Peyer's patch (tissue), 4 donors: ENCODE measurements around the gene CA14. TPM values are rescaled to one million over a fixed set of nuclear protein-coding genes. Genes with fewer than 3 reads are reported as not detected.

Source experiments
- DNase-seq, 3 donors: peaks; one replicate each; pipeline ENCODE4 v3.0.0-alpha.2; 2017 to 2019
- H3K27ac ChIP-seq, 4 donors: fragments of 200-600 bp; sonication (generic); one replicate each; pipeline ENCODE4 v1.5.1; 2016 to 2019
- H3K27me3 ChIP-seq, 2 donors: fragments of 200-600 bp; sonication (generic); one replicate each; pipeline ENCODE4 v1.5.1; 2019
- H3K36me3 ChIP-seq, 3 donors: fragments of 200-600 bp; sonication (generic); one replicate each; pipeline ENCODE4 v1.5.1; 2016 to 2019
- H3K4me1 ChIP-seq, 4 donors: fragments of 200-600 bp; sonication (generic); one replicate each; pipeline ENCODE4 v1.5.1; 2016 to 2019
- H3K4me3 ChIP-seq, 4 donors: fragments of 200-600 bp; sonication (generic); 1 replicate in 3 of 4; 2 replicates in 1 of 4; pipeline ENCODE4 v1.5.1; 2016 to 2019; ENCODE audit warnings: mild to moderate bottlenecking in 1 of 4
- H3K9me3 ChIP-seq, 4 donors: fragments of 200-600 bp; sonication (generic); one replicate each; pipeline ENCODE4 v1.5.1; 2016 to 2019; ENCODE audit warnings: mild to moderate bottlenecking in 1 of 4
- POLR2A ChIP-seq, 2 donors: fragments of 450-650 bp; IDR thresholded peaks; one replicate each; pipeline ENCODE4 v1.5.1; 2017; ENCODE audit warnings: antibody characterized with exemption in 2 of 2, mild to moderate bottlenecking in 2 of 2, moderate library complexity in 2 of 2
- total RNA-seq, 4 donors: library from RNA; depleted of rRNA; stranded (reverse); fragments of >200 nt; gene quantifications; one replicate each; pipeline ENCODE4 v1.1.0, GENCODE V29; 2016
- TF ChIP-seq, protein P1 (sequence below), 6 experiments: fragments of 450-650 bp in 4 of 6; fragments of 200-600 bp in 2 of 6; sonication (generic) in 1 of 6; IDR thresholded peaks; one replicate each; pipeline ENCODE4 v1.5.1; 2017 to 2019; ENCODE audit warnings: antibody characterized with exemption in 6 of 6, mild to moderate bottlenecking in 3 of 6, moderate library complexity in 1 of 6

The CA14 gene
- total RNA-seq, 4 donors from 2014 or later, result not detected

- Histone ChIP-seq H3K9me3 (no peaks in the 10 kb centered on the region), H3K4me1 (peaks cover 0 to 26% (median 10%) of the 10 kb centered on the region in 4 donors), H3K27me3 (no peaks in the 10 kb centered on the region), H3K36me3 (peaks cover 0 to 33% (median 0%) of the 10 kb centered on the region in 3 donors), H3K4me3 (peak overlapping the region; percentile 81 to 97 (median 87)), H3K27ac (peak overlapping the region; percentile 90 to 95 (median 92))
- no peak for DNase-seq
- TF ChIP-seq, protein P1, sequence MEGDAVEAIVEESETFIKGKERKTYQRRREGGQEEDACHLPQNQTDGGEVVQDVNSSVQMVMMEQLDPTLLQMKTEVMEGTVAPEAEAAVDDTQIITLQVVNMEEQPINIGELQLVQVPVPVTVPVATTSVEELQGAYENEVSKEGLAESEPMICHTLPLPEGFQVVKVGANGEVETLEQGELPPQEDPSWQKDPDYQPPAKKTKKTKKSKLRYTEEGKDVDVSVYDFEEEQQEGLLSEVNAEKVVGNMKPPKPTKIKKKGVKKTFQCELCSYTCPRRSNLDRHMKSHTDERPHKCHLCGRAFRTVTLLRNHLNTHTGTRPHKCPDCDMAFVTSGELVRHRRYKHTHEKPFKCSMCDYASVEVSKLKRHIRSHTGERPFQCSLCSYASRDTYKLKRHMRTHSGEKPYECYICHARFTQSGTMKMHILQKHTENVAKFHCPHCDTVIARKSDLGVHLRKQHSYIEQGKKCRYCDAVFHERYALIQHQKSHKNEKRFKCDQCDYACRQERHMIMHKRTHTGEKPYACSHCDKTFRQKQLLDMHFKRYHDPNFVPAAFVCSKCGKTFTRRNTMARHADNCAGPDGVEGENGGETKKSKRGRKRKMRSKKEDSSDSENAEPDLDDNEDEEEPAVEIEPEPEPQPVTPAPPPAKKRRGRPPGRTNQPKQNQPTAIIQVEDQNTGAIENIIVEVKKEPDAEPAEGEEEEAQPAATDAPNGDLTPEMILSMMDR (IDR thresholded peaks at IDR 0.05), result no peak
- no peak for TF ChIP-seq POLR2A (IDR thresholded peaks at IDR 0.05)
These were observed 10.3 kb downstream of the CA14 start for GRCh38 chr1:150267896-150268295.

- peak; percentile 24 to 65 (median 57) for DNase-seq
- H3K4me1 ChIP-seq, result peaks cover 0 to 26% (median 10%) of the 10 kb centered on the region in 4 donors
- peaks cover 0 to 33% (median 0%) of the 10 kb centered on the region in 3 donors for H3K36me3 ChIP-seq
- no peaks in the 10 kb centered on the region for H3K9me3 ChIP-seq
- peak overlapping the region; percentile 81 to 97 (median 87) for H3K4me3 ChIP-seq
- no peaks in the 10 kb centered on the region for H3K27me3 ChIP-seq
- H3K27ac ChIP-seq, result peak overlapping the region; percentile 90 to 95 (median 92)
- TF ChIP-seq, protein P1 (IDR thresholded peaks at IDR 0.05), result no peak
- no peak for TF ChIP-seq POLR2A (IDR thresholded peaks at IDR 0.05)
These were observed 10.7 kb downstream of the CA14 start for GRCh38 chr1:150268340-150268704.

- H3K27ac ChIP-seq, result peak within 1 kb of the TSS; percentile 90 to 95 (median 92)
- peak within 1 kb of the TSS; percentile 81 to 97 (median 87) for H3K4me3 ChIP-seq
- TF ChIP-seq POLR2A (IDR thresholded peaks at IDR 0.05), result peak; percentile 48 to 70
- TF ChIP-seq, protein P1 (IDR thresholded peaks at IDR 0.05), result no peak
- H3K27me3 ChIP-seq, result no peaks in the 10 kb centered on the region
- peak; percentile 95 to 98 (median 95) for DNase-seq
- H3K36me3 ChIP-seq, result peaks cover 0 to 33% (median 0%) of the 10 kb centered on the region in 3 donors
- H3K9me3 ChIP-seq, result no peaks in the 10 kb centered on the region
- H3K4me1 ChIP-seq, result peaks cover 0 to 26% (median 10%) of the 10 kb centered on the region in 4 donors
These were observed 11.3 kb downstream of the CA14 start, which contains the start of gene APH1A for GRCh38 chr1:150268705-150269403. Gene APH1A (minus strand): TSS chr1:150269016. CDS start chr1:150268810, 206 bp downstream.

DNA sequence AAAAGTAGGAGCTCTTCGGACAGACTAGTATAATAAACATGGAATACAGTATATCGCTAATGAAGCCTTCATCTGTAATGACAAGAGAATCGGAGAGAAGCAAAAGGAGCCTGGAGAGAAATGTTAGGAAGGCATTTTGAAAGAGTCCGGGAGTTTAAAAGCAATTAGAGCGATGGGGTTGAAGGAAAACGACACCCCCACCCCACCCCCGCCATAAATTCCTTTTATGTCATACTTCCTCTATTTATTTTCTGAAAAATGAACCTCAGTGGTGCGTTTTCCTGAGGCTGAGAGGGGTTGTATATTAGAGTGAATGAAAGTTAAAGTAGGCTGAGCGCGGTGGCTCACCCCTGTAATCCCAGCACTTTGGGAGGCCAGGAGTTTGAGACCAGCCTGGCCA lies 11.9 kb downstream of the CA14 start:
- Histone ChIP-seq H3K4me1 (peaks cover 0 to 26% (median 10%) of the 10 kb centered on the region in 4 donors), H3K9me3 (no peaks in the 10 kb centered on the region), H3K4me3 (peak overlapping the region; percentile 81 to 97 (median 87)), H3K36me3 (peaks cover 0 to 28% (median 0%) of the 10 kb centered on the region in 3 donors), H3K27ac (peak overlapping the region; percentile 90 to 95 (median 92)), H3K27me3 (no peaks in the 10 kb centered on the region)
- TF ChIP-seq POLR2A (IDR thresholded peaks at IDR 0.05), result no peak
- TF ChIP-seq, protein P1 (IDR thresholded peaks at IDR 0.05), result no peak
- no peak for DNase-seq

DNA sequence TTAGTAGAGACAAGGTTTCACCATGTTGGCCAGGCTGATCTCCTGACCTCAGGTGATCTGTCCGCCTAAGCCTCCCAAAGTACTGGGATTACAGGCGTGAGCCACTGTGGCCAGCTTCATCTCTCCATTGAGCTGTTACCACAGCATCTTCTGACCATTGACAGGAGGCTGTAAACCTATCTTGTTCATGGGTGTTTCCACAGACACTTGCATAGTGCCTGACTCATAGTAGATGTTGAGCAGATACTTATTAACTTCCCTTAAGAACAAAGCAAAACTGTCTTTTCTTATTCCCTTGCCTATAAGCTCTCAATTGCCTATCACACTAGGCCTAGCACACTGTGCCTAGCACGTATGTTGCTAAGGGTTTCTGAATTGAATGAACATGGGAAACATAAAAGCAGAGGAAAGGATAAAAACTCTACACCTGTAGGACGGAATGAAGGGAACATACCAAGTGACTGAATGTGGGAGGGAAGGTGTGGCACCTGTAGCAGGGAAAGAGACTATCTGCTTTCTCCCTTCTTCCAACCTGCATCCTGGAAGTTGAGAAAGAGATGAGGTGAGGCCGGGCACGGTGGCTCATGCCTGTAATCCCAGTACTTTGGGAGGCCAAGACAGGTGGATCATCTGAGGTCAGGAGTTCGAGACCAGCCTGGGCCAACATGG lies 13.9 kb downstream of the CA14 start:
- H3K4me1 ChIP-seq, result peaks cover 0 to 26% (median 10%) of the 10 kb centered on the region in 4 donors

More for the DNA sequence above, 13.9 kb downstream of the CA14 start:
- Histone ChIP-seq H3K27me3 (no peaks in the 10 kb centered on the region), H3K27ac (peak overlapping the region in 1 of 4 donors; percentile 26), H3K36me3 (peaks cover 0 to 11% (median 0%) of the 10 kb centered on the region in 3 donors), H3K4me3 (no peak overlapping the region), H3K9me3 (no peaks in the 10 kb centered on the region)
- TF ChIP-seq, protein P1 (IDR thresholded peaks at IDR 0.05), result no peak
- TF ChIP-seq POLR2A (IDR thresholded peaks at IDR 0.05), result no peak
- DNase-seq, result no peak
